GM21447 (cell line): ENCODE data around the gene TSPAN14.
A peak's percentile ranks its signal among the peaks of the same experiment; 100 is the strongest.

Experiments used
- ATAC-seq: cut with Tn5 transposase; IDR thresholded peaks from one replicate; pipeline ENCODE4 v1.9.1; 2021; ENCODE audit not compliant: unreplicated experiment

The TSPAN14 gene

DNA sequence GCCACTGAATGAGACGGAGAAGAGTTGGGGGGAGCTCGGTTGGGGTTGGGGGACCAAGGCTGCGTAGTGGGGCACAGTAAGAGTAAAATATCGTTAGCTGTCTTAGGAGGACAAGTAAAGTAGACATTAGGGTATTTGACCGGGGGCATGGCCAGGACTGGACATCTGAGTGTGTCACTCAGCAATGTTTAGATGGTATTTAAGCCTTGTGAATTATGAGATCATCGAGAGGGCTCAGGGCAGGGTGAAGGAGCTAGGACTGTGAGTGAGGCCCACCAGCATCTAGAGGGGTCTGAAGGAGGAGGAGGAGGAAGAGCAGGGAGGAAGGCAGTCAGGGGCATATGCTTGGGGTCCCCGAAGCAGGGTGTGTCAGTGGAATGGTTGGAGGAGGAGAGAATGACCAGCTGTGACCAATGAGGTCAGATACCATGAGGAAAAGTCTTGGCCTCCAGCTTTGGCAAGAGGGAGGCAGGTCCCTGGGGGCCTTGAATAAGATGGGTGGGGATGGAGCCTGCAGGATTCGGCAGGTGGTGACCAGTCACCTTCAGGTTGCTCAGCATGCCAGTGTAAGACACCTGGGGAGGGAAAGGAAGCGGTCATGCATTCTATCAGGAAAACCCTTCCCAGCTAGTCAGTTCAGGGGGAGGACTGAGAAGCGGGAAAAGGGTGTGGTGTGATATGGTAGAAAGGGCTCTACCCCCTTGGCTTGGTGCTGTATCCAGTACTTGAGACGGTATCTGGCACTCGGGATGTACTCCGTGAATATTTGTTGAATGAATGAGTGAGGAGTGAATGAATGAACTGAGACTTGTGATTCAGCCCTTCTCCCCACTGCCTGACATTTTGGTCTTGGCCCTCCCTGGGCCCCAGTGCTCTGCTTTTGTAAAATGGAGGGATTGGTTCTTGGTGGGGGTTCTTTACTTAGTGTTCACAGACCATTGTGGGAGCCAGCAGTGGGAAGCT is 48.8 kb downstream of the TSPAN14 start:
- ATAC-seq, result no peak

DNA sequence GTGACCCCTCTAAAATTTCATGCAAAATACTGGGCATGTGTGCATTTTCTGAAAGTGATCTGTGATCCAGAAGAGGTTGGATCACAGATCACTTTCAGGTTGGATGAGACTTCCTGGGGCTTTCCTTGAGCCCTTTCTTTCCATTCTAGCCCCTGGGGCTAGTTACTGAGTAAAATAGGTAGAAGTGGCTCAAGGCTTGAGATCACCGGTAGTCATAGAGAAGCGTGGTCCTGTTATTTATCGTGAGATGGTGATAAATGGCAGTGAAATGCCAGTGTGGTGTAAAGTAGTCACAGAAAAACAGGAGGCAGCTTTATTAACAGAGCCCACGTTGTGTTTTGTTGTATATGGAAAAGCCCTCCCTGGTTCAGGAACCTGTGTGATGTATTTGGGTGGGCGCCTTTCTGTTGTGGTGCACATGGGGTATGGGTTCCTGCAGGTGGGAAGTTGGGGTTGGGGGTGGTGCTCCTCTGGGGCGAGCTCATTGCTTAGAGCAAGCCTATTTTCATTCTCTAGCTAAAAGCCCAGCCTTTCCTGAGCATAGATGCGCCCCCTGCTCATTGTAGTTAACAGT is 49.6 kb downstream of the TSPAN14 start:
- no peak for ATAC-seq

DNA sequence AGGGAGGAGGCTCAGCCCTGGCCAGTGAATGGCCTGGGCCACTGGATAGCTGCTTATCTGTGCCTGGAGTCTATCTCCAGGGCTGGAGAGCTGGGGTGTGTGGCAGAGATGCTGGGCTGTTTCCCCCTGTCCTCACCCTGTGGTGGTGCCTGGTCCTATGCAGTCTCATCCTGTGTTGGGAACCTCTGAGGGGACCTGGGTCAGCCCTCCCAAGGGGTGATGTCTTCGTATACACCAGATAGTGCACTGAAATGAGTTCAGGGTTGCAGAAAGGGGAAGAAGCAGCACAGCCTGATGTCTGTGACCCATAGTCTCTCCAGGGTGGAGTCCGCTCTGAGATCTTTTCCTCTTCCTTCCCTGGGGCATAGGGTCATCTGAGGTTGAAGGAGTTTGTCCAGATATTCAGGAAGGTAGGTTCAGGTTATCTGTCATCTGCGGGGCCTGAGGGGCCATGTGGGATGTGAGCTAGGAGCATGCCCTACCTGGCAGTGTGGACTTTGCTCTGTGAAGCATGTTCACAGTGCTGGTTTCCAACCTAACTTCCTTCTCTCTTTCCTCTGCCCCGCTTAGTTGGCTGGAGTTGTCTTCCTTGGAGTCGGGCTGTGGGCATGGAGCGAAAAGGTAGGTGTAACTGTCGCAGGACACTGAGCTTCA is 50.2 kb downstream of the TSPAN14 start:
- ATAC-seq, result no peak

DNA sequence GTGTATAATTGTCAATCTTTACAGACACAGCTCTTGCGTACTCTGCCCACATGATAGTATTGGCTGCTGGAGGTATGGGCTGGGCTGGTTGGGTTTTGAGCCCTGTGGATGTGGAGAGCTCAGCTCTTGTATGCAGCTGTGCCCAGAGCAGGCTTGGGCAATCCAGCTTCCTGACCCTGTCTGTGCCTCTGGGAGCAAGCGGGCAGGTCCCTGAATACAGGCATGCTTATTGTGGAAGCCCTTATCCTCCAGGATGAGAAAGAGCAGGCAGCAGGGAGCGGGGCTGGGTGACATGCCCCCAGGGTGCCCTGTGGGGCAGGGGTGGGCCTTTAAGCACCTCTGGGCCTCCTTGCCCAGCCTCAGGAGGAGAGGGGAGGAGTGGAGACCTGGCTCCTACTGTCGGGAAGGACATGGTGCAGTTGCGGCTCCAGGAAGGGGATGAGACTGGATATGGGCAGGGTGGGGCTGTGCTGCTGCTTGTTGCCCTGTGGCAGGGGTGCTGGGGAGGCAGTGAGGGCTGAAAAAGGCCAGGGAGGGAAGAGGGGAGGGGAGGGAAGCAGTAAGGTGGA is 50.9 kb downstream of the TSPAN14 start:
- no peak for ATAC-seq

DNA sequence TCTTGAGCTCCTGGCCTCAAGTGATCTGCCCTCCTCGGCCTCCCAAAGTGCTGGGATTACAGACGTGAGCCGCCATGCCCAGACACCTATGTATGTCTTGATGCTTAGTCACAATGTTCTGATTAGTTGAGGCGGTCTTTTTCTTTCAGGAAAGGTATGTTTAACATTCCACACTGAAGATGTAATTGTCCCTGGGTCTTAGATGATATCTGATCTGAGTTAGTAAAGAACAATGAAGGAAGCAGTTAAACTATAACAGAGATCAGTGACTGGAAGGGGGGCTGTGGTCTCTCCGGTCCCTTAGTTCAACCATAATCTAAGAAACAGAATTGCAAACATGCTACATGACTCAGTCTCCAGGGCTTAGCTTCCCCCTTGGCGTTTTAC is 52.1 kb downstream of the TSPAN14 start:
- ATAC-seq, result no peak

DNA sequence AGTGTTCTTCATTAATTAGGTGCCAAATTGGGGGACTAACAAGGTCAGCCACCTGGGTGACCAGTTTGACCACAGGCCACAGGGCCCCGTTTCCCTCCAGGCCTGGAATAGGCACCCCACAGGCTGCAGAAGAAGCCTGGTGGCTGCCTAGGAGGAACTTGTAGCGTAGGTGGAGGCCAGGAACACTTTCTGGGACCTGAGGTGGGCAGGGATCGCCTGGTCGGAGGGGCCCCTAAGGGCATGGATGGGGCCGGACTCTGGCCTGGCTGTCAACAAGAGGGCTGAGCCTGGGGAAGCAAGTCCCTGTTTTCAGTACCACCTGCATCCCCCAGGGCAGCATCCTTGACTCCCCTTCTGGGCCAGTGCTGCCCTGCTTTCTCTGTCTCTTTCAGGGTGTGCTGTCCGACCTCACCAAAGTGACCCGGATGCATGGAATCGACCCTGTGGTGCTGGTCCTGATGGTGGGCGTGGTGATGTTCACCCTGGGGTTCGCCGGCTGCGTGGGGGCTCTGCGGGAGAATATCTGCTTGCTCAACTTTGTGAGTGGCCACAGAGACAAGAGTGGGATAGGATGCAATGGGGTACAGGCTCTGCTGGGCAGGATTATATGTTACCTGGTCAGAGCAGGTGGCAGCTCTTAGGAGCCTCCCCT is 52.9 kb downstream of the TSPAN14 start:
- ATAC-seq, result no peak

DNA sequence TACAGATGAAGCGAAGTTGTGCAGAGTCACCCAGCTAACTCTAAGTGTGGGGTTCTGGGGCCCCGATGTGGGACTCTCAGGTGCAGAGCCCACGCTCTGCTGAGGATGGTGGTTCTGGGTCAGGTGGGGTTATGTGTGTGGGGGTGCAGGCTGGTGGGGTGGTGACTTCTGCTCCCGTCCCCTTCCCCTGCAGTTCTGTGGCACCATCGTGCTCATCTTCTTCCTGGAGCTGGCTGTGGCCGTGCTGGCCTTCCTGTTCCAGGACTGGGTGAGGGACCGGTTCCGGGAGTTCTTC is 54.9 kb downstream of the TSPAN14 start:
- ATAC-seq, result no peak

DNA sequence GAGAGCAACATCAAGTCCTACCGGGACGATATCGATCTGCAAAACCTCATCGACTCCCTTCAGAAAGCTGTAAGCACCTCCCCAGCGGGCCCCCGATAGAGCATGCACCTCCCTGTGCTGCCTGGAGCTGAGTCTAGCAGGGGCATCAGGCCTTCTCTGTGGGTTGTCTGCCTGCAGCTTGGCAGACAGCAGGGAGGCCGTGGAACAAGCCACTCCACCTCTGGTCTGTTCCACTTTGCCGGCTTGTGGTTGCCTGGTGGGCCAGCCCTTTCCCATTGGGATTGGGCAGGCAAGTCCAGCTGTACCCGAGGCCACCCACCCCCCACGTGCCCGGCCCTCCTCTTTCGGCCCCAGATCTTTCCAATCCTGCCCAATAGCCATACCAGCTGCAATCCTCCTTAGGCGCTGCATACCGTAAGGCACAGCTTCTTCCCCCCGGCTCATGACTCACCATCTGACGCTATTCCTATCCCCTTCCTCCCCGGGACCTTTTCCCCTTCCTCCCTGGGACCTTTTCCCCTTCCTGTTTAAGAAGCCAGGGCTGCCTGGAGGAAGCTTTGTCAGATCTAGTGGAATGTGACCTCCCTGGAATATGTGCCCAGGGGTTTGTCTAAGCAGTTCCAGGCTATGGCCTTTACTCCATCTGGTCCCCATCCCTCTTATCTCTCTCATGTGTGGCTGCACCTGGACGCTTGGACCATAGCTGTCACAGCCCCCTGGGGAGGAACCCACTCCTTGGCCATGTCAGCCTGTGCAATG is 55.5 kb downstream of the TSPAN14 start:
- no peak for ATAC-seq

DNA sequence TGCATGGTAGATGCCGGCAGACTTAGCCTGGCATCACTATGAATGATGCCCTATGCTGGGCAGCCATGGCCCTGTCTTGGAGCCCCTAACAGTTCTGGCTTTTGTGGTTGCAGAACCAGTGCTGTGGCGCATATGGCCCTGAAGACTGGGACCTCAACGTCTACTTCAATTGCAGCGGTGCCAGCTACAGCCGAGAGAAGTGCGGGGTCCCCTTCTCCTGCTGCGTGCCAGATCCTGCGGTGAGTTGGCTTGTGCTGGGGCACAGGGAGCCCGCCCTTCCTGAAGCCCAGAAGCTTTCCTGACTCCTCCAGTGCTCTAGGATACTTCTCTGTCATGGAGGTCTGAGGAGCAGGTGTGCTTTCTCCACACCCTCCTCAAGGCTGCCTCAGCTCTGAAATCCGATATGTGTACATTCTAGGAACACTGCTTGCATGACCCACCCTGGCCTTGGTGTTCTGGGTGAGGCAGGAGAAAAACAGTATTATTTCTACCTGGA is 58.0 kb downstream of the TSPAN14 start:
- no peak for ATAC-seq

DNA sequence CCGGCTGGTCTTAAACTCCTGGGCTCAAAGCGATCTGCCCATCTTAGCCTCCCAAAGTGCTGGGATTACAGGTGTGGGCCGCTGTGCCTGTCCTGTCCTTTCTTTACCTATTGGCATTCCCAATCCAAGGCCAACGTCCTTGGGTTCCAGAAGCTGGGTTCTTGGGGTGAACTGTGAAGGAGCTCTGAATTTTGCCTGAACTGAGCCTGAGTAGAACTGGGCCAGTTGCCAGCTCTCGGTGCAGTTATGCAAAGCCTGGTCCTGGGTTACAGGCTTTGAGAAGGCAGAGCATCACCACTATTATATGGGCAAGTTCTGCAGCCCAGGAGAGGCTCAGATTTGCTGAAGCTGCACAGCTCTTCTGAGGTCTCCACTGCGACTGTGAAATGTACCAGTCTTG is 59.0 kb downstream of the TSPAN14 start:
- ATAC-seq, result no peak

DNA sequence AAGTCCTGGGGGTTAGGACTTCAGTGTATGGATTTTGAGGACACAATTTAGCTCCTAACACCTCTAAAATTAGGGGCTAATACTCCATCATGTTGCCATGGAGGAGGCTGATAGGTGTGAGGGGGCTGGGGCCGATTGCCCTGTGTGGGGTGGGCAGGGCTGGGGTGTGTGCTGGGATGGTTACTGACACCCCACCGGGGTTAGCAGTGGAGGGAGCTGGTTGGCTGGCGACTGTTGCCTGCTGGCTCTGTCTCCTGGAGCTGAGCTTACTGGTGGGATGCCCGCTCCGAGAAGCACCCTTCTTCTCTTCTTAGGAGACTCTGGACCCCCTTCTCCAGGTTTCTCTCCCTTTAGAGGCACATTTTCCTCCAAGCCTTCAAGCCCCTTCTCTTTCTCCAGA is 61.4 kb downstream of the TSPAN14 start:
- ATAC-seq, result no peak

DNA sequence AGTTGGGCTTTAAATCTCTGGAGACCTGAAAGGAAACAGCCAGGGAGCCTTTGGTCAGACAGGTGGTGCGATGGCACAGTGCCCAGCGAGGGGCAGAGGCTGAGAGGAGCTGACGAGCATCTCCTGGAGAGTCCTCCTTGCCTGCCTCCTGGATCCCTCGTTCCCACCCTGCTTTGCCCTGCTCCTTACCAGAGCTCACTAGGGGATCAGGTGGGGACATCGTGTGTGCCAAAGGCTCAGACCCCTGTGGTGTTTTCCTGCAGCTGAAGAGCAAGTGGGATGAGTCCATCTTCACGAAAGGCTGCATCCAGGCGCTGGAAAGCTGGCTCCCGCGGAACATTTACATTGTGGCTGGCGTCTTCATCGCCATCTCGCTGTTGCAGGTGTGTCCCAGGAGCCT is 61.8 kb downstream of the TSPAN14 start:
- ATAC-seq, result no peak

DNA sequence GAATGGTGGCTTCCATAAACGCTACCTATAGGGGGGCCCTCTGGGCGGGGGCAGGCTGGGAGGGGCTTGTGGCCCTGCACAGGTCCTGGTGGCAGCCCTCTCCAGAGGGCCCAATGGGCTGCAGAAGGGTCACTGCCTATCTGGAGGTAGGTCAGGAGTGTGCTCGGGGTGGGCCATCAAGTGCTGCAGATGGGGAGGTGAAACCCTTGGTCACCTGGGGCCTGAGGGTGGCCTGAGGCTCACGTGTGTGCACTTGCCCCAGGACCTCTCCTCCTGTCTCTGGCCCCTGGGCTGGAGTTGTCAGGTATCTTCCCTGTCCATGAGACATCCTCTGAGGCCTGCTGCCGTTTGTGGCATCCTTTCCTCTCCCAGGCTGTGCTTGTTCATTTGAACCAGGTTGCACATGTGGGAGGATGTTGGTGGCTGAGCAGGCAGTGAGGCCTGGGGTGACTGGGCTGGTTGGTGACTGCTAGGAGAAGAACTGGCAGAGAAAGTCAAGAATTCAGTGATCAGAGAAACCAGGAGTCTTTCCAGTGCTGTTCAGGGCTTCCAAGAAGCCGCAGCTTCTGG is 62.5 kb downstream of the TSPAN14 start:
- ATAC-seq, result no peak

DNA sequence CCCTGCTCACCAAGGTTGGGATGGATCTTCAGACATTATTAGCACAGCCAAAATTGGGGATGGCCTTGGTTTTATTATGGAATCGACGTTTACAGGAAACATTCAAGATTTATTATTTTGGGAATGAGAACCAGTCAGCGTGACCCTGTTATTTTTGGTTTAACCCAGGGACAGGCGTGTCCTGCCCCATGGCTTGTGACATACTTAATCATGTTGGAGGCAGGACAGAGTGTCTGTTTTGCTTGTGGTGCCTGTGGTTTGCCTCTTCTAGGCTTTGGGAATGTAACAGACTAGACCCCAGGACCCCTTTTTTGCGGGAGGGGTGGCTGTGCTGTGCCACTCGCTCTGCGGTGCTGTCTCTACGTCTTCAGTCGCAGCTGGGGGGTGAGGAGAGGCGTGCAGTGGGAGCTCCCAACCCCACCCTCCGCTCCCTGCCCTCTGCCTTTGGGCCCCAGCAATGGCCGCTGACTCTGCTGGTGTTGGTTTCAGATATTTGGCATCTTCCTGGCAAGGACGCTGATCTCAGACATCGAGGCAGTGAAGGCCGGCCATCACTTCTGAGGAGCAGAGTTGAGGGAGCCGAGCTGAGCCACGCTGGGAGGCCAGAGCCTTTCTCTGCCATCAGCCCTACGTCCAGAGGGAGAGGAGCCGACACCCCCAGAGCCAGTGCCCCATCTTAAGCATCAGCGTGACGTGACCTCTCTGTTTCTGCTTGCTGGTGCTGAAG is 63.5 kb downstream of the TSPAN14 start:
- no peak for ATAC-seq

DNA sequence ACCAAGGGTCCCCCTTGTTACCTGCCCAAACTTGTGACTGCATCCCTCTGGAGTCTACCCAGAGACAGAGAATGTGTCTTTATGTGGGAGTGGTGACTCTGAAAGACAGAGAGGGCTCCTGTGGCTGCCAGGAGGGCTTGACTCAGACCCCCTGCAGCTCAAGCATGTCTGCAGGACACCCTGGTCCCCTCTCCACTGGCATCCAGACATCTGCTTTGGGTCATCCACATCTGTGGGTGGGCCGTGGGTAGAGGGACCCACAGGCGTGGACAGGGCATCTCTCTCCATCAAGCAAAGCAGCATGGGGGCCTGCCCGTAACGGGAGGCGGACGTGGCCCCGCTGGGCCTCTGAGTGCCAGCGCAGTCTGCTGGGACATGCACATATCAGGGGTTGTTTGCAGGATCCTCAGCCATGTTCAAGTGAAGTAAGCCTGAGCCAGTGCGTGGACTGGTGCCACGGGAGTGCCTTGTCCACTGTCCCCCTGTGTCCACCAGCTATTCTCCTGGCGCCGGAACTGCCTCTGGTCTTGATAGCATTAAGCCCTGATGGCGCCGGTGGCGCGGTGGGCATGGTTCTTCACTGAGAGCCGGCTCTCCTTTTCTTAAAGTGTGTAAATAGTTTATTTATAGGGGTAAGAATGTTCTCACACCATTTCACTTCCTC is 64.2 kb downstream of the TSPAN14 start:
- peak; percentile 46 for ATAC-seq

DNA sequence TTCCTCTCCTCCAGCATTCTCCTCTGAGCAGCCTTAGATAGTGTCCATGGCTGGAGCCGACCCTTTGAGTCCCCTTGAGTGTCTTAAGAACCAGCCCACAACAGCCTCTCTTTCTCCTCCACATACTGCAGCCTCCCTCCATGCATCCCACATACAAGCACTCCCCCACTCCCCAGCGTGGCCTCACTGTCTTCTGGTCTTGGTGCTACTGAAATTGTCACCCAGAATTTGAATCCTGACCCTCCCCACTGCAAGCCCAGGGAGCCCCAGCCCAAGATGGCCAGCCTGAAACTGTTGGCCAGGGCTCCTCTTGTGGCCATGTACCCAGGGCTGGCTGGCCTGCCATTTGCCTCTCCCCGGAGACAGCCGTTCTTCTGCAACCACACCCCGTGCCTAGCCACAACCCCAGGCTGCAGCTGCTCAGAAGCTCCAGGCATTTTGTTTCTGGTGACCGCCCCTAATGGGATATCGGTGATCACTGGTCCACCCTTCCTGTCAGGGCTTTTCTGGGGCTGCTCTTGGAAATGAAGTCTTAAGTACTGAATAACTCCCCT is 64.8 kb downstream of the TSPAN14 start:
- ATAC-seq, result peak; percentile 7

DNA sequence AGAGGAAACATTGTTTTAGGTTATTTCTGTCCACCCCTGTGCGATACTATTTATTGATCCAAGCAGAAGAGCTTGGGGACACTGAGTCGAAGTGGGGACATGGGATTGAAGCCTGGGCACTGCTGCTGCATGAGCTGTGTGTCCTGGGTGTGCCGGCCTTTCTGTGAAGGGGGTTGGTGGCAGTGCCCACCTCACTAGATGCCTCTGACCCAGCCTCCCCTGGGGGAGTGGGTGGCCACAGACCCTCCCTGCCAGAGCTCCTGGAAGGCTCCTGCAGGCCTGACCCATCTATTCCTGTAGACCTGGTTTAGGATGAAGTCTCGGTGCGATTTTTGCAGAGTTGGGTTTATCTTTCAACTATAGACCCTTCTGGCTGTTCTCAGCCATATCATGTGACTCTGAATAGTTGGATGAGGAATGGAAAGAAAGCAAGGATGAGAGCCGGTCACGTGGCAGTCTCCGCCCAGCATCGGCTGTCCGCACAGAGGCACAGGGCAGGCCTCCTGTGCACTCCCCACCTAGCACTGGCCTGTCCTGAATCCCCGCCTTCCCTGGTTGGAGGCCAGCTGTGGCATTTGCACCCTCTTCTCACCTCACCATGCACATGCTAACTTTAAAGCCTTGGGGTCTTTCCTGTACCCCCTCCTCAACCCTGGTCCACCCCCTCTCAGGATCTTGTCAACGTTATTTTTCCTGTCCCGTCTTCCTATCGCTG is 66.0 kb downstream of the TSPAN14 start:
- ATAC-seq, result no peak
